WTC11 (cell line): ENCODE measurements around the gene MRPL41. TPM values are rescaled to one million over a fixed set of nuclear protein-coding genes. Genes with fewer than 3 reads are reported as not detected.

Source experiments
- ATAC-seq: fragments of 200-7000 bp; cut with Tn5 transposase; 2 replicates; pipeline ENCODE4 v1.10.0; 2021; ENCODE audit warnings: mild to moderate bottlenecking, moderate library complexity
- CTCF ChIA-PET: fragments of 300-600 bp; sonication (Branson Sonifier 250); formaldehyde crosslinking; loops from one replicate; lab custom pipeline; 2021; ENCODE audit warnings: antibody characterized with exemption; lab: Charles Lee
- POLR2A ChIA-PET: fragments of 350-600 bp; sonication (Branson Sonifier 250); formaldehyde crosslinking; loops from one replicate; lab custom pipeline; 2021; ENCODE audit warnings: antibody characterized with exemption; lab: Charles Lee
- DNase-seq: peaks from one replicate; pipeline ENCODE4 v3.0.0; 2021; ENCODE audit warnings: low spot score
- H3K27ac Mint-ChIP-seq: 2 replicates; pipeline ENCODE4 v1.8.0; 2021; ENCODE audit warnings: mixed read lengths
- H3K27me3 Mint-ChIP-seq: 2 replicates; pipeline ENCODE4 v1.8.0; 2021; ENCODE audit warnings: low read depth, mild to moderate bottlenecking, moderate library complexity, mixed read lengths
- H3K36me3 Mint-ChIP-seq: 2 replicates; pipeline ENCODE4 v1.8.0; 2021; ENCODE audit warnings: mixed read lengths
- H3K4me1 Mint-ChIP-seq: 2 replicates; pipeline ENCODE4 v1.8.0; 2022; ENCODE audit warnings: mixed read lengths
- H3K4me3 Mint-ChIP-seq: 2 replicates; pipeline ENCODE4 v1.8.0; 2021; ENCODE audit warnings: mild to moderate bottlenecking, moderate library complexity, mixed read lengths
- H3K9me3 Mint-ChIP-seq: 2 replicates; pipeline ENCODE4 v1.8.0; 2021; ENCODE audit warnings: mixed read lengths
- ARID4B ChIP-seq: sonication (generic); formaldehyde crosslinking; IDR thresholded peaks from 2 replicates; pipeline ENCODE4 v1.8.0; 2023; ENCODE audit warnings: missing genetic modification reagents, mild to moderate bottlenecking, borderline replicate concordance
- CREB1 ChIP-seq: sonication (generic); formaldehyde crosslinking; IDR thresholded peaks from 2 replicates; pipeline ENCODE4 v1.8.0; 2023; ENCODE audit warnings: mild to moderate bottlenecking, missing genetic modification reagents
- E2F1 ChIP-seq: sonication (generic); formaldehyde crosslinking; IDR thresholded peaks from 2 replicates; pipeline ENCODE4 v1.8.0; 2022; ENCODE audit warnings: mild to moderate bottlenecking, missing genetic modification reagents
- EMX1 ChIP-seq: fragments of 250-450 bp; sonication (Bioruptor Pico); IDR thresholded peaks from 2 replicates; pipeline ENCODE4 v1.8.0; 2021; ENCODE audit warnings: mild to moderate bottlenecking
- ERG ChIP-seq: fragments of 250-450 bp; sonication (Bioruptor Pico); IDR thresholded peaks from 2 replicates; pipeline ENCODE4 v1.8.0; 2021; ENCODE audit warnings: mild to moderate bottlenecking
- ESRRA ChIP-seq: sonication (generic); formaldehyde crosslinking; IDR thresholded peaks from 2 replicates; pipeline ENCODE4 v1.8.1; 2022; ENCODE audit warnings: mild to moderate bottlenecking, missing genetic modification reagents, borderline replicate concordance
- ETV6 ChIP-seq: sonication (generic); formaldehyde crosslinking; IDR thresholded peaks from 2 replicates; pipeline ENCODE4 v1.8.1; 2022; ENCODE audit warnings: mild to moderate bottlenecking, missing genetic modification reagents
- IRF1 ChIP-seq: sonication (generic); formaldehyde crosslinking; IDR thresholded peaks from 2 replicates; pipeline ENCODE4 v1.8.0; 2023; ENCODE audit warnings: missing genetic modification reagents
- JAZF1 ChIP-seq: fragments of 250-450 bp; sonication (Bioruptor Pico); IDR thresholded peaks from 2 replicates; pipeline ENCODE4 v1.9.0; 2021; ENCODE audit warnings: moderate library complexity, mild to moderate bottlenecking, inconsistent platforms
- MAX ChIP-seq: sonication (generic); formaldehyde crosslinking; IDR thresholded peaks from 2 replicates; pipeline ENCODE4 v1.8.0; 2022; ENCODE audit warnings: mild to moderate bottlenecking, missing genetic modification reagents
- MYBL2 ChIP-seq: sonication (generic); formaldehyde crosslinking; IDR thresholded peaks from 2 replicates; pipeline ENCODE4 v1.8.1; 2023; ENCODE audit warnings: mild to moderate bottlenecking, moderate library complexity, missing genetic modification reagents
- NFE2L1 ChIP-seq: sonication (generic); formaldehyde crosslinking; IDR thresholded peaks from 2 replicates; pipeline ENCODE4 v1.8.1; 2023; ENCODE audit warnings: missing genetic modification reagents
- OVOL2 ChIP-seq: fragments of 250-450 bp; sonication (Bioruptor Pico); IDR thresholded peaks from 2 replicates; pipeline ENCODE4 v1.9.0; 2021; ENCODE audit warnings: mild to moderate bottlenecking, borderline replicate concordance
- PRRX2 ChIP-seq: fragments of 250-450 bp; sonication (Bioruptor Pico); IDR thresholded peaks from 2 replicates; pipeline ENCODE4 v1.8.0; 2021; ENCODE audit warnings: mild to moderate bottlenecking
- RORB ChIP-seq: fragments of 250-450 bp; sonication (Bioruptor Pico); IDR thresholded peaks from 2 replicates; pipeline ENCODE4 v1.9.0; 2021; ENCODE audit warnings: mild to moderate bottlenecking
- SMAD4 ChIP-seq: sonication (generic); formaldehyde crosslinking; IDR thresholded peaks from 2 replicates; pipeline ENCODE4 v1.8.0; 2022; ENCODE audit warnings: mild to moderate bottlenecking, missing genetic modification reagents
- SOX15 ChIP-seq: fragments of 250-450 bp; sonication (Bioruptor Pico); IDR thresholded peaks from 2 replicates; pipeline ENCODE4 v1.9.0; 2021; ENCODE audit warnings: mild to moderate bottlenecking
- STAT6 ChIP-seq: sonication (generic); formaldehyde crosslinking; conservative IDR thresholded peaks from 2 replicates; pipeline ENCODE4 v1.8.1; 2023; ENCODE audit warnings: mild to moderate bottlenecking, low read depth, missing genetic modification reagents, moderate library complexity
- USF2 ChIP-seq: sonication (generic); formaldehyde crosslinking; IDR thresholded peaks from 2 replicates; pipeline ENCODE4 v1.8.1; 2023; ENCODE audit warnings: mild to moderate bottlenecking, missing genetic modification reagents, moderate library complexity
- ZNF263 ChIP-seq: sonication (generic); formaldehyde crosslinking; IDR thresholded peaks from 2 replicates; pipeline ENCODE4 v1.8.1; 2022; ENCODE audit warnings: low read depth, mild to moderate bottlenecking, moderate library complexity, missing genetic modification reagents
- ZNF317 ChIP-seq: sonication (generic); formaldehyde crosslinking; IDR thresholded peaks from 2 replicates; pipeline ENCODE4 v1.8.1; 2023; ENCODE audit warnings: low read depth, mild to moderate bottlenecking, moderate library complexity, missing genetic modification reagents, borderline replicate concordance
- ZSCAN18 ChIP-seq: fragments of 250-450 bp; sonication (Bioruptor Pico); IDR thresholded peaks from 2 replicates; pipeline ENCODE4 v2.1.2; 2022; ENCODE audit warnings: mild to moderate bottlenecking, moderate library complexity
- total RNA-seq: library from RNA; stranded (reverse); gene quantifications from 3 replicates; pipeline ENCODE4 v1.2.3, GENCODE V29; 2021

The MRPL41 gene
- total RNA-seq, 1 experiment from 2014 or later = 70.1 TPM

- Mint-ChIP-seq H3K4me3 (no peak overlapping the region), H3K4me1 (no peaks in the 10 kb centered on the region), H3K27ac (no peak overlapping the region), H3K36me3 (peaks cover 20% of the 10 kb centered on the region)
- CTCF ChIA-PET = no interaction called here
- no peak for TF ChIP-seq NFE2L1 (CRISPR knock-in tag)
- no peak for TF ChIP-seq SOX15 (CRISPR knock-in tag)
- no peak for TF ChIP-seq SMAD4
- no peak for TF ChIP-seq MAX (CRISPR knock-in tag)
- TF ChIP-seq, all 79 proteins: peak for 0
- DNase-seq (no peak), ATAC-seq (no peak)
- H3K27me3 Mint-ChIP-seq = peaks cover 13% of the 10 kb centered on the region
- H3K9me3 Mint-ChIP-seq = peaks cover 39% of the 10 kb centered on the region
- POLR2A ChIA-PET = no interaction called here
Measured at GRCh38 chr9:137505421-137506140, 46.1 kb upstream of the MRPL41 start.

- TF ChIP-seq ZNF317 (CRISPR knock-in tag) = no peak
- no peak for TF ChIP-seq ARID4B
- TF ChIP-seq ETV6 (CRISPR knock-in tag) = no peak
- no peak for TF ChIP-seq ZNF263 (CRISPR knock-in tag)
- no peak for TF ChIP-seq IRF1
- TF ChIP-seq OVOL2 (CRISPR knock-in tag) = no peak
- TF ChIP-seq STAT6 (CRISPR knock-in tag) = no peak
- TF ChIP-seq USF2 (CRISPR knock-in tag) = no peak
- TF ChIP-seq ZSCAN18 = no peak
- no peak for TF ChIP-seq PRRX2 (CRISPR knock-in tag)
- TF ChIP-seq RORB (CRISPR knock-in tag) = no peak
- TF ChIP-seq ERG (CRISPR knock-in tag) = no peak
- TF ChIP-seq JAZF1 (CRISPR knock-in tag) = no peak
- no peak for TF ChIP-seq EMX1 (CRISPR knock-in tag)
- no peak for TF ChIP-seq CREB1 (CRISPR knock-in tag)
- TF ChIP-seq E2F1 (CRISPR knock-in tag) = no peak
- TF ChIP-seq ESRRA (CRISPR knock-in tag) = no peak
- TF ChIP-seq MYBL2 (CRISPR knock-in tag) = no peak
- TF ChIP-seq, all 79 proteins: peak for 0
- ChIA-PET CTCF (no interaction called here), POLR2A (no interaction called here)
- Mint-ChIP-seq H3K4me1 (no peaks in the 10 kb centered on the region), H3K27me3 (peaks cover 13% of the 10 kb centered on the region), H3K9me3 (peaks cover 41% of the 10 kb centered on the region), H3K27ac (no peak overlapping the region), H3K36me3 (peaks cover 21% of the 10 kb centered on the region), H3K4me3 (no peak overlapping the region)
- DNase-seq = no peak
- no peak for ATAC-seq
Measured at GRCh38 chr9:137506274-137506673, 45.4 kb upstream of the MRPL41 start.
